Measurements from ENCODE around the gene THAP4. TPM values are rescaled to one million over a fixed set of nuclear protein-coding genes. Genes with fewer than 3 reads are reported as not detected.

THAP4 gene
- total RNA-seq, 1 donor from 2014 or later, result 23.7 TPM

DNA sequence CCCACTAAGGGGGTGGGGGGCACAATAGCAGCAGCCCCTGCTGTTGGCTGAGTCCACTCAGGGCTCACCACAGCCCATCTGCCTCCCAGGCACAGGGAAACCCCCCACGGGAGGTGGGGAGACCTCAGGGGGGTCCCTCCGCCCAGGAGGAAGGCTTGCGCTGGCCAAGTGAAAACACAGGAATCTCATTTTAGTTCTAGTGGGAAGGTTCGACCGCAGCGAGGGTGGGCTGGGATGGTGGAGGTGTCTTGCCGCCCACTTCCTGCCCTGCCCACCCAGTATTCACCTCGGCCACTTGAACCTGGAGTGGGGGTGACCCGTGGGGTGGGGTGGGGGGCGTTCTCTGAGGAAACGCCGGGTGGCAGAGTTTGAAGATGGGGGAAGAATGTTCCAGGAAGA is 85.4 kb downstream of the THAP4 start:
- H3K27ac Mint-ChIP-seq, result no peak overlapping the region
- CTCF ChIA-PET, result no interaction called here
- intact Hi-C loops (cut with micrococcal nuclease), result no loop called here
- TF ChIP-seq, protein P1, sequence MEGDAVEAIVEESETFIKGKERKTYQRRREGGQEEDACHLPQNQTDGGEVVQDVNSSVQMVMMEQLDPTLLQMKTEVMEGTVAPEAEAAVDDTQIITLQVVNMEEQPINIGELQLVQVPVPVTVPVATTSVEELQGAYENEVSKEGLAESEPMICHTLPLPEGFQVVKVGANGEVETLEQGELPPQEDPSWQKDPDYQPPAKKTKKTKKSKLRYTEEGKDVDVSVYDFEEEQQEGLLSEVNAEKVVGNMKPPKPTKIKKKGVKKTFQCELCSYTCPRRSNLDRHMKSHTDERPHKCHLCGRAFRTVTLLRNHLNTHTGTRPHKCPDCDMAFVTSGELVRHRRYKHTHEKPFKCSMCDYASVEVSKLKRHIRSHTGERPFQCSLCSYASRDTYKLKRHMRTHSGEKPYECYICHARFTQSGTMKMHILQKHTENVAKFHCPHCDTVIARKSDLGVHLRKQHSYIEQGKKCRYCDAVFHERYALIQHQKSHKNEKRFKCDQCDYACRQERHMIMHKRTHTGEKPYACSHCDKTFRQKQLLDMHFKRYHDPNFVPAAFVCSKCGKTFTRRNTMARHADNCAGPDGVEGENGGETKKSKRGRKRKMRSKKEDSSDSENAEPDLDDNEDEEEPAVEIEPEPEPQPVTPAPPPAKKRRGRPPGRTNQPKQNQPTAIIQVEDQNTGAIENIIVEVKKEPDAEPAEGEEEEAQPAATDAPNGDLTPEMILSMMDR (IDR thresholded peaks at IDR 0.05), result no peak
- H3K4me1 Mint-ChIP-seq, result no peaks in the 10 kb centered on the region
- H3K9me3 Mint-ChIP-seq, result peaks cover under 1% of the 10 kb centered on the region
- H3K36me3 Mint-ChIP-seq (ENCODE audit: low read depth), result peaks cover under 1% of the 10 kb centered on the region
- H3K27me3 Mint-ChIP-seq, result peaks cover 41% of the 10 kb centered on the region
- DNase-seq (no peak), ATAC-seq (ENCODE audit: low read depth) (no peak)
- H3K4me3 Mint-ChIP-seq, result no peak overlapping the region
- POLR2A ChIA-PET, result no interaction called here

DNA sequence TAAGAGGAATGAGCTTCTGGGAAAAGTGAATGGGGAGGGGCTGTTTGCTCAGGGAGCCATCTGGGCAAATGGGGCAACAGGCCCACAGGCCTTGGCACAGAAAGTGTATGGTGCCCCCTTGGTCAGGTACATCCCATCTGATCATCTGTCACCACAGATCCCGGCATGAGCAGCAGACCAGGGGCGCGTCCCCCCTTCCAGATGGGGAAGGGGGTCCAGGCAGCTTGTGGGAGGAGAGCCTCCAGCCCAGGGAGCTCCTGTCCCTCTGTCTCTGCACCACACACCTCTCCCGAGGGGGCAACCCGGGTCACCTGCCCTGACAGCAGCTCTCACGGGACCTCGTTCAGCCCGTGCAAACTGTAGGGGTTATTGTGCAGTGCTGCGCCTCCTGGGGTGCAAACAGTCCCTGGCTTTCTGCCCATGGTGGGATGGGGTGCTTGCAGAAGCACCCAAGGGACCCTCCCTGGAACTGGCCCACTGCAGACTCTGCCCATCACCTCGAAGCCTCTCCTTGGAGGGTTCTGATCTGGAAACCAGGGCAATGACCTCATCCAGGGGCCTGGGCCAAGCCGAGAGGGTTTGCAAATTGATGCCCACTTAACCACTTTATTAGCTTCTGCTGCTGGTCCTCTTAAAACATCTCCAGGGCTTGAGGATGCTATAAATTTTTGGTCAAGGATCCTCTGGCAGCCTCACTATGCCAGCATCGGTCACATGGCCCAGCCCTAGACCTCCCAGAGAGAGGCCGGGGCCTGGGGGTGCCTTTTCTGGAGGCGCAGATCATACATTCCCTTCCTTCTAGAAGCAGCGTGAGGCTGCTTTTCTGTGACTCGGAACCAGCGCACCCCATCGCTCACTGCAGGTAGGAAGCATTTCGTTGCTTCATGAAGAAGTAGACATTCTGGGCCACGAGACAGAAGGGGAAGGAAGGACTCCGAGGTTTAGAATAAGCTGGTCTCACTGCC is 86.1 kb downstream of the THAP4 start:
- no peak overlapping the region for H3K27ac Mint-ChIP-seq
- no peak for ATAC-seq (ENCODE audit: low read depth)
- no peaks in the 10 kb centered on the region for H3K36me3 Mint-ChIP-seq (ENCODE audit: low read depth)
- no peaks in the 10 kb centered on the region for H3K4me1 Mint-ChIP-seq
- H3K4me3 Mint-ChIP-seq, result no peak overlapping the region
- no peak for DNase-seq
- TF ChIP-seq, protein P1 (IDR thresholded peaks at IDR 0.05), result no peak
- intact Hi-C loops (cut with micrococcal nuclease), result no loop called here
- no peaks in the 10 kb centered on the region for H3K9me3 Mint-ChIP-seq
- H3K27me3 Mint-ChIP-seq, result peaks cover 38% of the 10 kb centered on the region
- ChIA-PET POLR2A (no interaction called here), CTCF (no interaction called here)

DNA sequence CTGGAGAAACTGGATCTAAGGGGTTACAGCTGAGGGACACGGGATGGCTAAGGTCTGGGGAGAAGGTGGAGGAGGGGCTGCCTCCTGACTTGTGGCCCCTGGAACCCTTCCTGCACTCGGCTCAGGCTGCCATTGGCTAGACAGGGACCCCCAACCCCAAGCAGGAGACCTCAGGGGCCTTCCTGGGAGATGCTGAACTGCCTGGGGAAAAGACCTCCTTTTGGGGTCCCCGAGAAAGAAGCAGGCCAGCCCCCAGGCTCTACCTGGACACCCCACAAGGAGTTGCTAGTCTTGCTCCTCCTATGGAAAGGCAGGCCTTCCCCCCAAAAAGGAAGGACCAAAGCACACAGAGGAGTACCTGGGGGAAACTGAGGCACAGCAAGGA is 88.5 kb downstream of the THAP4 start:
- H3K27me3 Mint-ChIP-seq, result peaks cover 28% of the 10 kb centered on the region
- POLR2A ChIA-PET, result no interaction called here
- H3K36me3 Mint-ChIP-seq (ENCODE audit: low read depth), result no peaks in the 10 kb centered on the region
- TF ChIP-seq, protein P1 (IDR thresholded peaks at IDR 0.05), result no peak
- ATAC-seq (ENCODE audit: low read depth) (no peak), DNase-seq (no peak)
- no peak overlapping the region for H3K4me3 Mint-ChIP-seq
- no peaks in the 10 kb centered on the region for H3K9me3 Mint-ChIP-seq
- H3K27ac Mint-ChIP-seq, result no peak overlapping the region
- no peaks in the 10 kb centered on the region for H3K4me1 Mint-ChIP-seq
- intact Hi-C loops (cut with micrococcal nuclease), result no loop called here
- CTCF ChIA-PET, result no interaction called here

DNA sequence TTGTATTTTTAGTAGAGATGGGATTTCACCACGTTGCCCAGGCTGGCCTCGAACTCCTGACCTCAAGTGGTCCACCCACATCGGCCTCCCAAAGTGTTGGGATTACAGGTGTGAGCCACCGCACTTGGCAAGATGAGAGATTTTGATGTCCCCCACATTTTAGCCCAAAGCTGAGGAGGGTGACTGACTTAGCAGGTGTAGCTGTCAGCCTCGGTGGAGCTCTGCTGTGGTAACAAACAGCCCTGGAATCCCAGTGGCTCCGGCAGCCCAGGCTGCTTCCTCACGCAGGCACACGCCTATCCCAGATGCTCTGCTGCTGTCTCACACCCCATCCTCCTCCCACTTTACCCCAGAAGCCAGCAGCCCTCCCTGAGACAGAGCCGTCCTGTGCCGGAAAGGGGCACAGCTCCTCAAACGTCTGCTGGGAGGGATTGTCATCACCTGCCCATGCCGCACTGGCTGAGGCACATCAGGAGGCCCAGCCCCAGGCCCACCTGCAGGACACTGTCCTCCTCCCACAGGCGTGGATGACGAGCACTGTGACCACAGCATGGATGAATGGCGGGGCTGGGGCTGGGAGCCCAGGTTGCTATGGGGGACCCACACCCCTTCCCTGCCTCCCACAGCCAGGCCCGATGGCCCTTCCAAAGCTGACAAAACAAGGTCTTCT is 89.0 kb downstream of the THAP4 start:
- intact Hi-C loops (cut with micrococcal nuclease), result no loop called here
- no peaks in the 10 kb centered on the region for H3K36me3 Mint-ChIP-seq (ENCODE audit: low read depth)
- CTCF ChIA-PET, result no interaction called here
- H3K27ac Mint-ChIP-seq, result no peak overlapping the region
- H3K9me3 Mint-ChIP-seq, result no peaks in the 10 kb centered on the region
- POLR2A ChIA-PET, result no interaction called here
- no peak for DNase-seq
- TF ChIP-seq, protein P1 (IDR thresholded peaks at IDR 0.05), result no peak
- H3K4me3 Mint-ChIP-seq, result no peak overlapping the region
- H3K4me1 Mint-ChIP-seq, result no peaks in the 10 kb centered on the region
- no peak for ATAC-seq (ENCODE audit: low read depth)
- H3K27me3 Mint-ChIP-seq, result peaks cover 30% of the 10 kb centered on the region

DNA sequence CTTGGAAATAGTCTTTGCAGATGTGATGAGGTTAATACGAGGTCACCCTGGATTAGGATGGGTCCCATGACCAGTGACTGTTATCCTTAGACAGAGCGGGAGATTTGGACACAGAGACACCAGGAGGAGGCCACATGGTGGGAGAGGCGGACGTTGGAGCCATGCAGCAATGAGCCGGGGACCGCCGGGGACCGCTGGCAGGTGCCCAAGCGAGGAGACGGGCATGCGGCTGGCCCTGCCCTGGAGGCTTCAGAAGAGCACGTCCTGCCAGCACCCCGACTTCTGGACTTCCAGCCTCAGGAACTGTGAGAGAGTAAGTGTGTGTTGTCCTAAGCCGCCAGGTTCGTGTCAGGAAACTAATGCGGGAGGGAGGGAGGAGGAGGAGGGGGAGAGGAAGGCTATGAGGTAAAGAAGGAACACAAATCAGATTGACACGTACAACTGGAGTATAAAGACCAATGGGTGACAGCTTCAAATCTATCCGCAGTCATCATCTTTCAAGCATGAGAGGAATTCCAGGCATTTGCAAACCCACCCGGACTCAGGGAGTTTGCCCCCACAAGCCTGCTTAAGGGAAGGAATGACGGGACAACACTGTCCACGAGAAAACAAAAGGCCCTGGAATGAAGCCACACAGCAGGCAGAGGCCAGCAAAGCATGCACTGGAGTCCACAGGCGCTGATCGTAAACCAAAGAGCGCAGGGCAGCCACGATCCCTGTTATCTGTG is 90.0 kb downstream of the THAP4 start:
- TF ChIP-seq, protein P1 (IDR thresholded peaks at IDR 0.05), result no peak
- ChIA-PET POLR2A (no interaction called here), CTCF (no interaction called here)
- Mint-ChIP-seq H3K36me3 (ENCODE audit: low read depth) (no peaks in the 10 kb centered on the region), H3K4me1 (no peaks in the 10 kb centered on the region), H3K4me3 (no peak overlapping the region), H3K9me3 (no peaks in the 10 kb centered on the region), H3K27ac (no peak overlapping the region), H3K27me3 (peaks cover 27% of the 10 kb centered on the region)
- intact Hi-C loops (cut with micrococcal nuclease), result no loop called here
- ATAC-seq (ENCODE audit: low read depth), result no peak
- DNase-seq, result no peak

Measured in activated B cell treated with CpG ODN at 0.5 μM for 24 hours (primary cell).